Tibial nerve (tissue), 4 donors: Measurements from ENCODE around the gene USP9X. TPM values are rescaled to one million over a fixed set of nuclear protein-coding genes. Genes with fewer than 3 reads are reported as not detected.

Source experiments
- DNase-seq, 2 donors: peaks; one replicate each; pipeline ENCODE4 v3.0.0-alpha.2; 2019; ENCODE audit warnings: low spot score in 2 of 2
- H3K27ac ChIP-seq, 4 donors: fragments of 200-600 bp; sonication (generic) in 3 of 4; one replicate each; pipeline ENCODE4 v1.5.1; 2017 to 2019; ENCODE audit warnings: mild to moderate bottlenecking in 1 of 4
- H3K27me3 ChIP-seq, 2 donors: fragments of 200-600 bp; sonication (generic) in 1 of 2; one replicate each; pipeline versions ENCODE4 v1.5.1 to v1.6.0; 2017 to 2019
- H3K36me3 ChIP-seq, 3 donors: fragments of 200-600 bp; sonication (generic); one replicate each; pipeline ENCODE4 v1.5.1; 2018 to 2019
- H3K4me1 ChIP-seq, 4 donors: fragments of 200-600 bp; sonication (generic) in 3 of 4; one replicate each; pipeline ENCODE4 v1.5.1; 2017 to 2019
- H3K4me3 ChIP-seq, 4 donors: fragments of 200-600 bp; sonication (generic) in 3 of 4; one replicate each; pipeline ENCODE4 v1.5.1; 2017 to 2019; ENCODE audit warnings: mild to moderate bottlenecking in 1 of 4, moderate library complexity in 1 of 4
- H3K9me3 ChIP-seq, 4 donors: fragments of 200-600 bp; sonication (generic) in 3 of 4; one replicate each; pipeline ENCODE4 v1.5.1; 2017 to 2019
- EP300 ChIP-seq, 2 donors: sonication (generic); formaldehyde crosslinking; IDR thresholded peaks; one replicate each; pipeline ENCODE4 v1.6.1; 2017; ENCODE audit warnings: antibody characterized with exemption in 2 of 2, mild to moderate bottlenecking in 1 of 2
- POLR2A ChIP-seq, 2 donors: fragments of 450-650 bp; IDR thresholded peaks; one replicate each; pipeline ENCODE4 v1.6.1; 2017; ENCODE audit warnings: antibody characterized with exemption in 2 of 2, mild to moderate bottlenecking in 2 of 2, moderate library complexity in 2 of 2
- WGBS, 2 donors: methylation state at CpG; one replicate each; pipeline ENCODE4 v1.1.5; 2018; 5-methylcytosine and 5-hydroxymethylcytosine counted together
- total RNA-seq, 4 donors: library from RNA; depleted of rRNA; stranded (reverse); fragments of >200 nt; gene quantifications; one replicate each; pipeline ENCODE4 v1.1.0, GENCODE V29; 2016
- TF ChIP-seq, protein P1 (sequence below), 5 experiments: fragments of 200-600 bp in 3 of 5; fragments of 450-650 bp in 2 of 5; sonication (generic) in 3 of 5; IDR thresholded peaks; one replicate each; pipeline ENCODE4 v1.5.1; 2016 to 2019; ENCODE audit warnings: antibody characterized with exemption in 5 of 5, mild to moderate bottlenecking in 3 of 5, moderate library complexity in 2 of 5

USP9X gene
- total RNA-seq, 4 donors from 2014 or later, result 83.1 to 101 (median 97.2) TPM

DNA sequence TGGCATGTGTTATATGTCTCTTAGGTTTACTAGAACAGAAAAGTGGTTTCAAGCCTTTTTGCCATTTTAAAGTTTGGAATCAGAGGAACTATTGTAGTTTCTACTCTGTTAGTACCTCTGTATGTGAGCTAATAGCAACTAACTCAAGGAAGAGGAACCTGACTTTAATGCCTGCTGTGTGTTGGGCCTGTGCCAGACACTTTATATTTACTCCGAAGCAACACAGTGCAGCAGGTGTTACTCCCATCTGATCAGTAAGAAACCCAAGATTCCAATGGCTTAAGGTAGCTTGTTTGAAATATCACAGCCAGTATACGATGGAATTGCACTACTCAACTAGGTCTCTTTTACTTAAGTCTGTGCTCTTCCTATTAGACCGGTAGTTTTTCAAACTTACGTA lies 79.2 kb downstream of the USP9X start:
- Histone ChIP-seq H3K27me3 (no peaks in the 10 kb centered on the region), H3K4me1 (no peaks in the 10 kb centered on the region), H3K4me3 (no peak overlapping the region), H3K36me3 (peaks cover 0 to 21% (median 0%) of the 10 kb centered on the region in 3 donors), H3K27ac (no peak overlapping the region), H3K9me3 (no peaks in the 10 kb centered on the region)
- TF ChIP-seq, protein P1, sequence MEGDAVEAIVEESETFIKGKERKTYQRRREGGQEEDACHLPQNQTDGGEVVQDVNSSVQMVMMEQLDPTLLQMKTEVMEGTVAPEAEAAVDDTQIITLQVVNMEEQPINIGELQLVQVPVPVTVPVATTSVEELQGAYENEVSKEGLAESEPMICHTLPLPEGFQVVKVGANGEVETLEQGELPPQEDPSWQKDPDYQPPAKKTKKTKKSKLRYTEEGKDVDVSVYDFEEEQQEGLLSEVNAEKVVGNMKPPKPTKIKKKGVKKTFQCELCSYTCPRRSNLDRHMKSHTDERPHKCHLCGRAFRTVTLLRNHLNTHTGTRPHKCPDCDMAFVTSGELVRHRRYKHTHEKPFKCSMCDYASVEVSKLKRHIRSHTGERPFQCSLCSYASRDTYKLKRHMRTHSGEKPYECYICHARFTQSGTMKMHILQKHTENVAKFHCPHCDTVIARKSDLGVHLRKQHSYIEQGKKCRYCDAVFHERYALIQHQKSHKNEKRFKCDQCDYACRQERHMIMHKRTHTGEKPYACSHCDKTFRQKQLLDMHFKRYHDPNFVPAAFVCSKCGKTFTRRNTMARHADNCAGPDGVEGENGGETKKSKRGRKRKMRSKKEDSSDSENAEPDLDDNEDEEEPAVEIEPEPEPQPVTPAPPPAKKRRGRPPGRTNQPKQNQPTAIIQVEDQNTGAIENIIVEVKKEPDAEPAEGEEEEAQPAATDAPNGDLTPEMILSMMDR (IDR thresholded peaks at IDR 0.05), result no peak
- TF ChIP-seq EP300 (IDR thresholded peaks at IDR 0.05), result no peak
- TF ChIP-seq POLR2A (IDR thresholded peaks at IDR 0.05), result no peak
- no peak for DNase-seq
- WGBS, 2 donors, result 85 to 90% methylated on average over 3 to 4 of the region's 4 CpGs

DNA sequence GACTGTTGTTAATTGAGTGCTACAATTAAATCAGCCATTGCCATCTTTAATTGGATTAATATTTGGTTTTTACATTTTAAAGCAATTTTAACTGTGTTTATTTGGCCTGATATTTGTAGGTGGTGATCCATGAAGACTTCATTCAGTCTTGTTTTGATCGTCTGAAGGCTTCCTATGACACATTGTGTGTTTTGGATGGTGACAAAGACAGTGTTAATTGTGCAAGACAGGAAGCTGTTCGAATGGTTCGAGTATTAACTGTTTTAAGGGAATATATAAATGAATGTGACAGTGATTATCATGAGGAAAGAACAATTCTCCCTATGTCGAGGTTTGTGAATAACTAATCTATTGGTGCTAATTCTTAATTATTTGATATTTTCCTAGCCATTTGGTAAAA lies 82.6 kb downstream of the USP9X start:
- H3K9me3 ChIP-seq, result no peaks in the 10 kb centered on the region
- H3K4me3 ChIP-seq, result no peak overlapping the region
- no peaks in the 10 kb centered on the region for H3K4me1 ChIP-seq
- H3K36me3 ChIP-seq, result peaks cover 0 to 42% (median 0%) of the 10 kb centered on the region in 3 donors
- 33 to 62% methylated on average over 4 of the region's 4 CpGs for WGBS, 2 donors
- no peaks in the 10 kb centered on the region for H3K27me3 ChIP-seq
- no peak for DNase-seq
- TF ChIP-seq POLR2A (IDR thresholded peaks at IDR 0.05), result no peak
- TF ChIP-seq, protein P1 (IDR thresholded peaks at IDR 0.05), result no peak
- TF ChIP-seq EP300 (IDR thresholded peaks at IDR 0.05), result no peak
- no peak overlapping the region for H3K27ac ChIP-seq

DNA sequence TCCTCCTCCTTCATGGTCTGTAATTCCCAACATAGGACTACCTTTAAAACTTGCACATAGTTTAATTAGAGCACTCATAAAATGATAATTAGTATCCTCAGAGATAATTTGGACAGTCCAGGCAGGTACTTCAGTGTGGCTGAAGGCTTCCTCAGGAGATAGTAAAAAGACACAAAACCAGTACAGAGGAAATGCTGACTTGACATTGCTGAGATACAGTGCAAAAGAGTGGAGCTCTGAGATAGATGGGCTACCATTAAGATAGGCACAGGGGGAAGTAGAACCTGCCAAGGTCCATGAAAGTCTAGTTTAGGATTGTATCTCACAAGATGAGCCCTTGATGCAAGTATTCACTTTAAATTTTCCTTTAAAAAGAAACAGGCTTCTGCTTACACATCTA lies 91.0 kb downstream of the USP9X start:
- DNase-seq, result no peak
- no peak overlapping the region for H3K27ac ChIP-seq
- no peaks in the 10 kb centered on the region for H3K9me3 ChIP-seq
- no peak for TF ChIP-seq POLR2A (IDR thresholded peaks at IDR 0.05)
- no peak for TF ChIP-seq EP300 (IDR thresholded peaks at IDR 0.05)
- TF ChIP-seq, protein P1 (IDR thresholded peaks at IDR 0.05), result no peak
- peaks cover 0 to 5% (median 0%) of the 10 kb centered on the region in 4 donors for H3K4me1 ChIP-seq
- H3K36me3 ChIP-seq, result peaks cover 0 to 21% (median 0%) of the 10 kb centered on the region in 3 donors
- H3K27me3 ChIP-seq, result no peaks in the 10 kb centered on the region
- no peak overlapping the region for H3K4me3 ChIP-seq

DNA sequence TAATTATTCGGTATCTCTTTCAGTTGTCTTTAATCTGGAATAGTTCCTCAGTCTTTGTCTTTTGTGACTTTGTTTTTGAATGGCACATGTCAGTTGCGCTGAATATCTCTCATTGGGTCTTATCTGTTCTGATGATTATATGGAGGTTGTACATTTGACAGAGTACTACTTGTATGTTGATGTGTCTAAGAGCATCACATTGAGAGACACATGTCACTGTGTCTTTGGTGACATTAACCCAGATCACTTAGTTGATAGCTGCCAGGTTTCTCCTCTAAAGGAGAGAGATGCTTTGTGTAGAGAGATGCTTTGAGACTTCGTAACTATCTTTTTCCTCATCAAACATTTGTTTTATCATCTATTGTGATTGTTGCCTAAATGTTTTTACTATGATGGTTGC lies 92.1 kb downstream of the USP9X start:
- no peak for DNase-seq
- H3K27me3 ChIP-seq, result no peaks in the 10 kb centered on the region
- peaks cover 0 to 5% (median 0%) of the 10 kb centered on the region in 4 donors for H3K4me1 ChIP-seq
- H3K4me3 ChIP-seq, result no peak overlapping the region
- peaks cover 0 to 14% (median 0%) of the 10 kb centered on the region in 3 donors for H3K36me3 ChIP-seq
- WGBS, 2 donors, result 87 to 95% methylated on average over 3 of the region's 3 CpGs
- TF ChIP-seq POLR2A (IDR thresholded peaks at IDR 0.05), result no peak
- TF ChIP-seq, protein P1 (IDR thresholded peaks at IDR 0.05), result no peak
- TF ChIP-seq EP300 (IDR thresholded peaks at IDR 0.05), result no peak
- no peaks in the 10 kb centered on the region for H3K9me3 ChIP-seq
- H3K27ac ChIP-seq, result no peak overlapping the region

DNA sequence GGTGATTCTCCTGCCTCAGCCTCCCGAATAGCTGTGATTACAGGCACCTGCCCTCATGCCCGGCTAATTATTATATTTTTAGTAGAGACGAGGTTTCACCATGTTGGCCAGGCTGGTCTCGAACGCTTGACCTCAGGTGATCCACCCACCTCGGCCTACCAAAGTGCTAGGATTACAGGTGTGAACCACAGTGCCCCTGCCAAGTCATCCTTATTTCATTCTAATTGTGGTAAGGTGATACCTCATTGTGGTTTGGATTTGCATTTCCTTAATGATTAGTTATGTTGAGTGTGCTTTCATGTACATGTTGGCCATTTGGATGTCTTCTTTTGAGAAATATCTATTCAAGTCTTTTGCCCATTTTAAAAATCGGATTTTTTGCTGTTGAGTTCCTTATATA lies 93.0 kb downstream of the USP9X start:
- WGBS, 2 donors, result 92 to 93% methylated on average over 5 to 7 of the region's 7 CpGs
- Histone ChIP-seq H3K36me3 (peaks cover 0 to 14% (median 0%) of the 10 kb centered on the region in 3 donors), H3K4me1 (peaks cover 0 to 5% (median 0%) of the 10 kb centered on the region in 4 donors), H3K27ac (no peak overlapping the region), H3K9me3 (no peaks in the 10 kb centered on the region), H3K27me3 (no peaks in the 10 kb centered on the region), H3K4me3 (no peak overlapping the region)
- TF ChIP-seq, protein P1 (IDR thresholded peaks at IDR 0.05), result no peak
- TF ChIP-seq EP300 (IDR thresholded peaks at IDR 0.05) (no peak), POLR2A (IDR thresholded peaks at IDR 0.05) (no peak)
- DNase-seq, result no peak
